Dedifferentiated amniotic fluid mesenchymal stem cell (primary cell): Measurements from ENCODE around the gene FNDC11.
"Not testable (repeated sequence)": the region's sequence is repeated elsewhere in the genome, so short reads cannot be mapped to it uniquely, and the experiment has no call there.

Source experiments
- DNase-seq: peaks from one replicate; pipeline ENCODE4 v3.0.0-alpha.2; 2016; ENCODE audit errors: extremely low spot score

Gene FNDC11

GRCh38 chr20:63553933-63554290, at the start of gene FNDC11:
TSS of gene FNDC11 (plus strand) at chr20:63554159. CDS start at chr20:63555664, 1,505 bp downstream.
- DNase-seq: no peak

GRCh38 chr20:63504642-63505041, 49.3 kb upstream of the FNDC11 start:
- DNase-seq: no peak

- no peak for DNase-seq
These were observed 48.7 kb upstream of the FNDC11 start for GRCh38 chr20:63505281-63505680.

- DNase-seq: no peak
These were observed 48.2 kb upstream of the FNDC11 start for GRCh38 chr20:63505723-63506122.

- DNase-seq: no peak
These were observed 46.7 kb upstream of the FNDC11 start for GRCh38 chr20:63507083-63507743.

- no peak for DNase-seq
These were observed 45.7 kb upstream of the FNDC11 start for GRCh38 chr20:63508072-63508768.

GRCh38 chr20:63509088-63509564, 44.8 kb upstream of the FNDC11 start:
- no peak for DNase-seq

GRCh38 chr20:63513207-63513606, 40.8 kb upstream of the FNDC11 start:
- no peak for DNase-seq

GRCh38 chr20:63514520-63514919, 39.4 kb upstream of the FNDC11 start:
- not testable (repeated sequence) for DNase-seq

GRCh38 chr20:63517376-63518309, 36.3 kb upstream of the FNDC11 start:
- no peak for DNase-seq

- no peak for DNase-seq
These were observed 35.6 kb upstream of the FNDC11 start for GRCh38 chr20:63518351-63518861.

- no peak for DNase-seq
These were observed 34.9 kb upstream of the FNDC11 start for GRCh38 chr20:63518946-63519667.

- no peak for DNase-seq
These were observed 34.1 kb upstream of the FNDC11 start for GRCh38 chr20:63519668-63520503.

GRCh38 chr20:63520504-63520933, 33.4 kb upstream of the FNDC11 start, which contains the start of gene PPDPF:
TSS of gene PPDPF (plus strand) at chr20:63520765. CDS start at chr20:63521309, 544 bp downstream.
- DNase-seq: peak; percentile 59

- DNase-seq: peak; percentile 39
These were observed 32.9 kb upstream of the FNDC11 start for GRCh38 chr20:63520934-63521601.

- DNase-seq: no peak
These were observed 32.4 kb upstream of the FNDC11 start for GRCh38 chr20:63521602-63522001.

- DNase-seq: no peak
These were observed 31.7 kb upstream of the FNDC11 start for GRCh38 chr20:63522091-63522868.

GRCh38 chr20:63522981-63523611, 30.9 kb upstream of the FNDC11 start:
- no peak for DNase-seq
